NK-92 (cell line): ENCODE data around the gene DTYMK.
A peak's percentile ranks its signal among the peaks of the same experiment; 100 is the strongest.

Source experiments
- DNase-seq: peaks from one replicate; lab custom pipeline; 2025; ENCODE audit not compliant: unreplicated experiment; lab: John Stamatoyannopoulos, UW

The DTYMK gene

GRCh38 chr2:241706537-241706936, 19.9 kb upstream of the DTYMK start:
- DNase-seq: no peak

DNA sequence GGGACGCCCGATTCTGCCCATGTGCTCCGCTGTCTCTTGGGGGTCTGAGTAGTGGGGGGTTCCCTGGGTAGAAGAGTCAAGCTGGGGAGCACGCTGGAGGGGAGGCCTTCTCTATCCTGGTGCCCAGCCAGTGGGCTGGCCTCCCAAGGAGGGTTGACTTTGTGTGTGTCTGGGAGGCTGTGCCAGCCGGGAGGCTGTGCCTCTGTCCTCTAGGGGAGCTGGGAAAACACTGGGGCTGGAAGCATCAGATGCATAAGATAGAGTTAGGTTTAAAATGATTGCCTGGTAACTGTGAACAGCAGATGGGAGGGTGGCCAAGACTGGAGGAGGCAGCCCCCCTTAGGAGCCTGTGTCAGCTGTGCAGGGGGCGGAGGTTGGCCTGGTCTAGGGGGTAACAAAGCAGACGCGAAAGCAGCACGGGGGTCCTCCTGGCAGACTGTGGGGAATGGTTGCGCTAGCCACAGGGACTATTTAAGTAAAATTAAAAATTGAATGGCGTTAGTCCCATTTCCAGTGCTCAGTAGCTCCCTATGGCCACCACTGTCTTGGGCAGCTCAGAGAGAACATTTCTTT, 16.5 kb upstream of the DTYMK start:
- DNase-seq: no peak

- peak; percentile 13 for DNase-seq
Measured at GRCh38 chr2:241702155-241703031, 15.8 kb upstream of the DTYMK start.

DNA sequence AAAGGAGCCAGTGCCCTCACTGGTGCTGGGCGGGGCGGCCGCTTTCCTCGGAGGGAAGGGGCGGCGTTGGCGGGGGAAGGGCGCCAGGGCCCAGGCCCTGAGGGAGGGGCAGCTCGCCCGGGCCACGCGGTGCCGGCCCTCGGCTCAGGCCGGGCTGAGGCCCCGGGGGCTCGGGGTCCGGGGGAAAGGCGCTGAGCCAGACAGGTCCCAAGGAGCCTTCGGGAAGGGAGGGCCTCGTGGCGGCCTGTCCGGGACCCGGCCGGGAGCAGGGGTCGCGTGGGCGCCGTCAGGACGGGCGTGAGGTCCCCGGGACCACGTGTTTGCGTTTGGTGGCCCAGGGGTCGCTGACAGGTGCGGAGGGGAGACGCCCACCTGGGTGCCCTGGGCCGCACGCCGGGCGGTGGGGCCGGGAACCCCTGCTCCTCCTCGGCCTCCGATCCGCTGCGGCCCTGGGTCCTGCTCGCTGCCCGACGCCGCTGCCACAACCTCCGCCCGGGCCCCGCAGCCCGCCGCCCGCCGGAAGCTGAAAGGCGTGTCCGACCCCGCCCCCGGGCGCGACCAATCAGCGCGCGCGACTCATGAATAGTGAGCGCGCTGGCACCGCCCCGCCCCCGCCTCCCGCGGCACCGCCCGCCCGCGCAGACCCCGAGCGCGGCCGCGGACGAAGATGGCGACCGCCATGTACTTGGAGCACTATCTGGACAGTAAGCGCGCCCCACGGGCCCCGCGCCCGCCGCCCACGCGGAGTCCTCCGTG, 15.0 kb upstream of the DTYMK start, which contains the start of gene ING5:
ING5 (plus strand) TSS at position 641 of the 756 bp plus-strand sequence; CDS start at position 668, 27 bp downstream.
- DNase-seq: peak; percentile 51

DNA sequence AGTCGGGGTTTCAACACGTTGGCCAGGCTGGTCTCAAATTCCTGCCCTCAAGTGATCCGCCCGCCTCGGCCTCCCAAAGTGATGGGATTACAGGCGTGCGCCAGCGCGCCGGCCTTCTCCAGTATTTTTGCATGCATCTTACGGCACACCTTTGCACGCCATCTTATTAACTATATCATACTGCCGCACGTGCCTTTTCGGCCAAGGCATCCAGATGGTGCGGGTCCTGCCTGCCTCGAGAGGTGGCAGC, 14.5 kb upstream of the DTYMK start:
- DNase-seq: no peak

- DNase-seq: no peak
Measured at GRCh38 chr2:241695651-241696050, 9.0 kb upstream of the DTYMK start.

GRCh38 chr2:241692448-241692847, 5.8 kb upstream of the DTYMK start:
- no peak for DNase-seq

DNA sequence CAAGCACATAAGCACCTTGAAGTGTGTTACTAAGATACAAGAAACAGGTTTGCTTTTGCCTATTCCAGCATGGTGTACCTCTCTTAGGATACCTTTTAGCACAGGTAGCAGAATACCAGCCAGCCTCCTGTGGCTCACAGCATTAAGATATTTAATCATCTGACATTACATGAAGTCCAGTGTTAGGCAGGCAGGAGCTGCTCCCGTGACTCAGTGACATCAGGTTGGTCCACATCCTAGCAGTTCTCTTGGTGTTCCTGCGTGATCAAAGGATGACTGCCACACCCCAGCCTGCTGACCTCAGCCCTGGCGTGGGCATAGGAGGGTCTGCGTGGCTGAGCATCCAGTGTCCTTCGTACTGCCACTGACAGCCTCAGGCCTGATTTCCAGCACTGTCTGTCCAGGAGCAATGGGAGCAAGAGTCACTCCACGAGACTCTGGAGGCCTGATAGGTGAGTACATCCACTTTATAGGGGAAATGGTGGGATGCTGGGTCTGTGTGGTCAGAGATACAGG, 3.6 kb upstream of the DTYMK start:
- DNase-seq: no peak

DNA sequence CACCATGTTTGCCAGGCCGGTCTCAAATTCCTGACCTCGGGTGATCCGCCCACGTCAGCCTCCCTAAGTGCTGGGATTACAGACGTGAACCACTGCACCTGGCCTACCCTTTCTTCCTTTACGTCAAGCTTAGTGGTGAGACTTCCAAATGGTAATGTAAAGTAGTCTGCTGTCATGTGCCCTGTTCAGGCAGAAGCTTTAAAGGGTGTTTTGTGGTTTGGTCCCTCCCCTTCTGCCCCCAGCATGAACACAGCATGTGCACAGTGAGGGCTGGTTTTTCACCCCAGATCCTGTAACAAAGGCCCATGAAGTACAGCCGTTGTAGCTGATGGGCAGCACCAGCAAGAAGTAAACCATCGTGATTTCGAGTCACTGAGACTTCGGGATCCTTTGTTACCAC, 2.7 kb upstream of the DTYMK start:
- no peak for DNase-seq

DNA sequence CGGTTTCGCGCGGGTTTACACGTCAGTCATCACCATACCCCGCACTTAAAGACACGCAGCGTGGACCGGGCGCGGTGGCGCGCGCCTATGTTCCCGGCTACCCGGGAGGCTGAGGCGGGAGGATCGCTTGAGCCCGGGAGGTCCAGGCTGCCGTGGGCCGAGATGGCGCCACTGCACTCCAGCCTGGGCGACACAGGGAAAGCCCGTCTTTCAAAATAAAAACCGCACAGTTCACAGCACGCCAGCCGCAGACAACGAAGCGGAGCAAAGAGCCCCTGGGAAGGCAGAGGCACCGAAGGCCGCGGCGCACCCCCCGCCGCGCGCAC, 328 bp downstream of the DTYMK start:
- DNase-seq: no peak

- DNase-seq: no peak
Measured at GRCh38 chr2:241680827-241681599, 5.6 kb downstream of the DTYMK start.

- DNase-seq: no peak
Measured at GRCh38 chr2:241680044-241680443, 6.6 kb downstream of the DTYMK start.

DNA sequence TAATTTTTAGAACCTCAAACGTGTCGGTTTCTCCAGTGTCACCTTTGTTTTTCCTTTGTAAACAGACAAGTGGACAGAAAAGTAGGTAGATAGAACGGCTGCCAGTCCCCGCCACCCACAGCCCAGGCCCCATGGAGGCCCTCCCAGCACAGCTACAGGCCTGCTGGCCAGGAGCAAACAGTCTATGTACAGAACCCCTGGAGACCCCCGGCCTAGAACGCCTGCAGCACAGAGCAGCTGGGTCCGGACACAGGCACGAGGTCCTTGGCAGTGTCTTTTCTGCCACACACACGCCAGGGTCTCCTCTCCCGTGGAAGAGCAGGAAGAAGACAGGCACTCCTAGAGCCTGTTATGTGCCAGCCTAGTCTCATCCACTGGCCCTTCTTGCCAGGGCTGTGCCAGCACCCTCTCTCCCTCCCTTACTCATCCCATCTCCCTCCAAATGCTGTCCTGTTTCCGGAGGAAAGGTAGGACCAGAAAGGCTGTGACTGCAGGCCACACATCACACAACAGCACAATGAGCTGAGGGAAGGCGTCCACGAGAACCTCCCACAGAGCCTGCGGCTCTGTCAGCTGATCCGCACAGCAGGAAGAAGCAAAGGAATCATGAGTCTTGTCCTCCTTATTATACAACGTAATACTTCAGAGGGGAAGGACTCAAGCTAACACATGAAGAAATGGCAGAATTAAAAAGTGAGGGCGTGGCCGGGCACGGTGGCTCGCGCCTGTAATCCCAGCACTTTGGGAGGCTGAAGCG, 7.7 kb downstream of the DTYMK start:
- DNase-seq: no peak

GRCh38 chr2:241678307-241678706, 8.3 kb downstream of the DTYMK start:
- DNase-seq: no peak

GRCh38 chr2:241677392-241677791, 9.2 kb downstream of the DTYMK start:
- no peak for DNase-seq

DNA sequence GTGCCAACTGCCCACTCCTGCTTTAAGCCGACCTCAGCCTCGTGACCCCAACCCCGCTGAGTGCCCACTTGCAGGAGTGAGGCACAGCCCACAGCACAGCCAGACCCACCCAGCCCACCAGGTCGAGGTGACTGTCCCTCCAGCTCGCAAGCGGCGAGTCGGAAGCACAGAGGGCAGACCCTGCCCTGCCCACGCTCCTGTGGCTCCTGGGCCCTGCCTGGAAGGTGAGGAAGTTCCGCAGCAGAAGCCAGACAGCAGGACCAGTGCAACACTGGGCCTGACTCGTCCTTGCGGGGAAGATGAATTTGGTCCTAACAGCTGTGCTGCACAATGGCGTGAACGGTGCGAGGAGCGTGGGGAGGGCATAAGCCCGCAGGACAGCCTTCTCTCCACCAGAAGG, 9.9 kb downstream of the DTYMK start:
- DNase-seq: no peak

DNA sequence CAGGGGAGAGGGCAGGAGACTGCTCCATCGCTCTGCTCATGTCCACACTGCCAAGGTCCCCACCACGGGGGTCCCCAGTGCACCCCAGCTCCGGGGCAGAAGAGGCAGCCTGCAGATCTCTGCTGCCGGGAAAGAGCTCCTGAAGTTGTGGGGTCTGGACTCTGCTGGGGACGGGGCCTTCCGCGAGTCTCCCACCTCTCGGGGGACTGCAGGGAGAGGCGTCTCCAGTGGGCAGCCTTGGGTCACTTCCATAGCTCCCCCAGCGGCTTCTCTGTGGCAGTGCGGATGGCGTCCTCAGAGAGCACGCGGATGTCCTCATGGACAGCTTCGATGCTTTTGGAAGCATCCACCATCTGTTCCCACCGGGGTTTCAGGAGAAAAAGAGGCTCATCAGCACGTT, 10.7 kb downstream of the DTYMK start:
- DNase-seq: no peak

DNA sequence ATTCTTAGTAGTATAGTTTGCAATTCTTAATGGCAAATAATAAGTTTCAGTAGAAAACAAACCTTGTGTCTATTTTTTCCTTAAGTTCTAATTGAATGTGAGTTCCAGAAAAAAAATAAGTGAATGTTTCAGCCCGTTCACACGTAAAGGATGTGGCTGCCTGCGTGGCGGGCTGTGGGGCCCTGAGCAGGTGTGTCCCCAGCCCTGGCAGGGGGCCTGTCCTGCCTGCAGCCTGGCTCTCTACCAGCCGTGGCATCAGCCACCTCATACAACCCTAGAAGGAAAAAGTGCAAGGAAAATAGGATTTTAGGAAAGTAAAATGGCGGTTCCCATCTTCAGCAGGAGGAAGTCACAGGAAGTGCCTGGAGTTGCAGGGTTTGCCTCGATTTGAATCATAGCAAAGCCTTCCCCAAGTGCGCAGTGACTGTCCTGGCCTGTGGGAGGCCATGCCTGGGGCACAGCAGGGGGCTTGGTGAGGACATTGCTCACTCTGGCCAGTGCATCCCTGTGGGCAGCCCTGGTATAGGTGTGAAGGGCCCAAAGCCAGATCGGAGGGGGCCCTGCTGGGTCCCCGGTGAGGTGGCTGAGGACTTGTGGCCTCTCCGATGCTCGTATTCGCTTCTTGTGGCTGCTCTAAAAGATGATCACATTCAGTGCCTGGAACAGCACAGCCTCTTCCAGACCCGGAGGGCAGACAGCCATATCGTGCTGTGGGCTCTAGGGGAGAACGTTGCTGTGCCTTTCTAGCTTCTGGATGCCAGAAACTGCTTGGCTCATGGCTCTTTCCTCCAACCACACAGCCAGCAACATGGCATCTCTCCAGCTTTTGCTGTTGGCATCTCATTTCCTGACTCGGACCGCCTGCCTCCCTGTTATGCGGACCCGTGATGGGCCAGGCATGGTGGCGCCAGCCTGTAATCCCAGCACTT, 12.6 kb downstream of the DTYMK start:
- no peak for DNase-seq

DNA sequence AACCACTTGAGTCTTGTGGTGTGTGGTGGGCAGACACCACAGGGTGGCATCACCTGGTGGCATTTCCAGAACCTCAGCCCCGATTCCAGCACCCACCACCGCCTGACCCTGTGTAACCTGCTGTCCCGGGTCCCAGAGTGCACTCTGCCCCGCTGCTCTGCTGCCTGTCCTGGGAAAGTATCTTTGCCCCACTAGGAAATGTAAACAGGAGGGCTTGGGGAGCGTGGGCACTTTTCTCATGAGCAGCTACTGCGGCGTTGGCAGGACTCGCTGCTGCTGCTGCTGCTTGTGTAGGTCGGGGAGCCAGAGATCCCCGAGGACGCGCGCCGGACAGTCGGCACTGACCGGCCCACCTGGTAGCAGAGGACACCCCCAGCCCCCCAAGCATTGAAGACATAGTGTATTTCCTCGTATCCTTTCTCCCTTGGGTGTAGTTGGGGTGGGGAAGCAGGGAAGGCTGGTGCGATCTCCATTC, 13.4 kb downstream of the DTYMK start:
- DNase-seq: no peak
